Uterus (tissue), 4 donors: ENCODE data around the gene ZNF587. TPM values are rescaled to one million over a fixed set of nuclear protein-coding genes. Genes with fewer than 3 reads are reported as not detected.
"Not testable (repeated sequence)": the region's sequence is repeated elsewhere in the genome, so short reads cannot be mapped to it uniquely, and the experiment has no call there.

Source experiments
- DNase-seq, 2 donors: peaks; one replicate each; pipeline ENCODE4 v3.0.0-alpha.2; 2019 to 2020
- H3K27ac ChIP-seq, 2 donors: fragments of 200-600 bp; sonication (generic); 1 replicate in 1 of 2; 2 replicates in 1 of 2; pipeline ENCODE4 v1.5.1; 2016 to 2018
- H3K27me3 ChIP-seq, 2 donors: fragments of 200-600 bp; sonication (generic); one replicate each; pipeline ENCODE4 v1.5.1; 2018 to 2019; ENCODE audit warnings: control low read depth in 1 of 2
- H3K36me3 ChIP-seq, 2 donors: fragments of 200-600 bp; sonication (generic); one replicate each; pipeline ENCODE4 v1.5.1; 2019; ENCODE audit warnings: control low read depth in 1 of 2
- H3K4me1 ChIP-seq, 2 donors: fragments of 200-600 bp; sonication (generic); one replicate each; pipeline ENCODE4 v1.5.1; 2018 to 2019; ENCODE audit warnings: control low read depth in 1 of 2
- H3K4me3 ChIP-seq, 2 donors: fragments of 200-600 bp; sonication (generic); 1 replicate in 1 of 2; 2 replicates in 1 of 2; pipeline ENCODE4 v1.5.1; 2018 to 2019; ENCODE audit warnings: mild to moderate bottlenecking in 1 of 2
- H3K9me3 ChIP-seq, 2 donors: fragments of 200-600 bp; sonication (generic); one replicate each; pipeline ENCODE4 v1.5.1; 2019; ENCODE audit warnings: control low read depth in 1 of 2
- CTCF ChIP-seq, 4 experiments: fragments of 200-600 bp in 2 of 4; fragments of 450-650 bp in 2 of 4; sonication (generic) in 2 of 4; IDR thresholded peaks; one replicate each; pipeline ENCODE4 v1.5.1; 2016 to 2019; ENCODE audit warnings: antibody characterized with exemption in 4 of 4, mild to moderate bottlenecking in 2 of 4, moderate library complexity in 1 of 4
- POLR2A ChIP-seq, 2 donors: fragments of 450-650 bp; IDR thresholded peaks; one replicate each; pipeline ENCODE4 v1.6.1; 2016; ENCODE audit warnings: antibody characterized with exemption in 2 of 2, mild to moderate bottlenecking in 1 of 2, moderate library complexity in 1 of 2
- intact Hi-C: fragments of 100-400 bp; cut with DNase I; formaldehyde crosslinking; loops from one replicate; pipeline ENCODE4 v1.15.1; 2023; ENCODE audit warnings: low total_unique reads
- total RNA-seq, 4 donors: library from RNA; depleted of rRNA in 3 of 4; stranded (reverse); fragments of >200 nt in 3 of 4; gene quantifications; one replicate each; pipeline versions ENCODE4 v1.1.0 to v1.2.4, GENCODE V29; 2014 to 2023
- donor health status: DM: yes; HTN: yes; CAD: no.

Gene ZNF587
- total RNA-seq, 4 donors from 2014 or later, result 21.3 to 80.0 (median 39.6) TPM

GRCh38 chr19:57850553-57851017 lies 926 bp downstream of the ZNF587 start:
- TF ChIP-seq POLR2A (IDR thresholded peaks at IDR 0.05), result no peak
- no peak for TF ChIP-seq CTCF (IDR thresholded peaks at IDR 0.05)
- Histone ChIP-seq H3K4me1 (no peaks in the 10 kb centered on the region), H3K27me3 (no peaks in the 10 kb centered on the region), H3K4me3 (peak overlapping the region; percentile 52 to 69), H3K27ac (peak overlapping the region in 1 of 2 donors; percentile 47), H3K36me3 (no peaks in the 10 kb centered on the region), H3K9me3 (peaks cover 0 to 12% of the 10 kb centered on the region in 2 donors)
- intact Hi-C loops, result no loop called here
- no peak for DNase-seq

- H3K4me1 ChIP-seq, H3K27ac ChIP-seq, H3K36me3 ChIP-seq, H3K4me3 ChIP-seq, DNase-seq, intact Hi-C loops, H3K27me3 ChIP-seq: not testable (repeated sequence)
- H3K9me3 ChIP-seq, result peaks cover 0 to 20% of the 10 kb centered on the region in 2 donors
Measured at GRCh38 chr19:57851812-57852603, 2.3 kb downstream of the ZNF587 start.

GRCh38 chr19:57854117-57854516 lies 4.5 kb downstream of the ZNF587 start:
- H3K27ac ChIP-seq, H3K4me3 ChIP-seq, H3K36me3 ChIP-seq, DNase-seq, H3K4me1 ChIP-seq, intact Hi-C loops, H3K27me3 ChIP-seq: not testable (repeated sequence)
- H3K9me3 ChIP-seq, result peaks cover 0 to 30% of the 10 kb centered on the region in 2 donors

- H3K36me3 ChIP-seq, H3K4me3 ChIP-seq, H3K4me1 ChIP-seq, DNase-seq, H3K27ac ChIP-seq, H3K27me3 ChIP-seq, intact Hi-C loops: not testable (repeated sequence)
- peaks cover 0 to 75% of the 10 kb centered on the region in 2 donors for H3K9me3 ChIP-seq
Measured at GRCh38 chr19:57862351-57862750, 12.7 kb downstream of the ZNF587 start.

- Histone ChIP-seq H3K36me3 (no peaks in the 10 kb centered on the region), H3K27me3 (no peaks in the 10 kb centered on the region), H3K4me1 (no peaks in the 10 kb centered on the region), H3K9me3 (peaks cover 0 to 88% of the 10 kb centered on the region in 2 donors), H3K4me3 (no peak overlapping the region), H3K27ac (no peak overlapping the region)
- TF ChIP-seq POLR2A (IDR thresholded peaks at IDR 0.05), result no peak
- no peak for TF ChIP-seq CTCF (IDR thresholded peaks at IDR 0.05)
- no peak for DNase-seq
- intact Hi-C loops, result no loop called here
Measured at GRCh38 chr19:57867868-57868492, 18.3 kb downstream of the ZNF587 start.

GRCh38 chr19:57869655-57870054 lies 20.0 kb downstream of the ZNF587 start:
- H3K4me1 ChIP-seq, H3K27ac ChIP-seq, H3K36me3 ChIP-seq, intact Hi-C loops, H3K4me3 ChIP-seq, H3K27me3 ChIP-seq, DNase-seq: not testable (repeated sequence)
- H3K9me3 ChIP-seq, result peaks cover 0 to 91% of the 10 kb centered on the region in 2 donors

- DNase-seq, result no peak
- peaks cover 0 to 86% of the 10 kb centered on the region in 2 donors for H3K9me3 ChIP-seq
Measured at GRCh38 chr19:57870225-57870624, 20.6 kb downstream of the ZNF587 start.

More at GRCh38 chr19:57870225-57870624, 20.6 kb downstream of the ZNF587 start:
- Histone ChIP-seq H3K4me3 (no peak overlapping the region), H3K27ac (no peak overlapping the region), H3K27me3 (no peaks in the 10 kb centered on the region), H3K36me3 (no peaks in the 10 kb centered on the region), H3K4me1 (no peaks in the 10 kb centered on the region)
- intact Hi-C loops, result no loop called here
- no peak for TF ChIP-seq POLR2A (IDR thresholded peaks at IDR 0.05)
- TF ChIP-seq CTCF (IDR thresholded peaks at IDR 0.05), result no peak
